H1 (cell line): ENCODE measurements around the gene PIK3R4. TPM values are rescaled to one million over a fixed set of nuclear protein-coding genes. Genes with fewer than 3 reads are reported as not detected.

Experiments used
- E2F6 ChIP-seq: IDR thresholded peaks from 2 replicates; pipeline ENCODE4 v1.6.1; 2012; ENCODE audit warnings: inconsistent platforms
- RBBP5 ChIP-seq: IDR thresholded peaks from 2 replicates; pipeline ENCODE4 v1.7.1; 2012; ENCODE audit warnings: low read depth, mild to moderate bottlenecking, inconsistent platforms, low read length, moderate library complexity, borderline replicate concordance
- SP1 ChIP-seq: IDR thresholded peaks from 2 replicates; pipeline ENCODE4 v1.6.1; 2011; ENCODE audit warnings: low read depth, low read length
- polyA plus RNA-seq, 7 experiments: library from polyadenylated mRNA; depleted of rRNA in 3 of 7; stranded (reverse) in 5 of 7; unstranded in 2 of 7; fragments of >200 nt in 5 of 7; fragments of 200-250 nt in 2 of 7; gene quantifications; 1 replicate in 5 of 7; 2 replicates in 1 of 7; 4 replicates in 1 of 7; pipeline versions ENCODE4 v1.2.1 to v1.2.3, GENCODE V29; 2011 to 2013; ENCODE audit warnings: missing spikeins in 2 of 7, mixed read lengths in 2 of 7
- total RNA-seq: library from RNA; stranded (reverse); fragmentation: NEBNext Ultra II Directional; extraction: Animal tissue kit (Norgen Biotek cat#: 25700); gene quantifications from 2 replicates; pipeline ENCODE4 v1.2.1, GENCODE V29; 2021

Gene PIK3R4
- total and polyA plus RNA-seq, 2 of the 8 experiments (the other 6 are each of a cell fraction or from before 2014, with no cell fraction given), result 43.8 to 87.4 TPM

- no peak for TF ChIP-seq RBBP5
- TF ChIP-seq SP1, result no peak
- TF ChIP-seq E2F6, result no peak
These were observed 69.3 kb downstream of the PIK3R4 start (continued) for GRCh38 chr3:130677343-130677742.
